GM12878 (cell line): ENCODE data around the gene NDUFA11. TPM values are rescaled to one million over a fixed set of nuclear protein-coding genes. Genes with fewer than 3 reads are reported as not detected.

ENCODE experiments used
- ATAC-seq: fragments of 200-7000 bp; cut with Tn5 transposase; 3 replicates; pipeline ENCODE4 v1.9.1; 2020; ENCODE audit warnings: mild to moderate bottlenecking, moderate library complexity
- BruUV-seq: library from RNA; stranded (reverse); fragments of 400-500 nt; replicated peaks from 2 replicates; lab custom pipeline; 2021; lab: Mats Ljungman, UMichigan
- CTCF ChIA-PET: fragments of 300-600 bp; sonication (Branson Sonifier 250); formaldehyde crosslinking; extraction: SDS; loops from one replicate; lab custom pipeline; 2021; ENCODE audit warnings: inconsistent platforms; lab: Yijun Ruan, JAX
- POLR2A ChIA-PET: fragments of 350-600 bp; formaldehyde crosslinking; extraction: SDS; loops from one replicate; lab custom pipeline; 2021; ENCODE audit warnings: inconsistent platforms; lab: Charles Lee
- RAD21 ChIA-PET: fragments of 300-600 bp; sonication (Branson Sonifier 250); formaldehyde crosslinking; loops from one replicate; lab custom pipeline; 2023; ENCODE audit warnings: antibody characterized with exemption; ENCODE audit not compliant: unreplicated experiment; lab: Charles Lee
- SMC1A ChIA-PET: fragments of 300-600 bp; sonication (Branson Sonifier 250); formaldehyde crosslinking; loops from one replicate; lab custom pipeline; 2023; ENCODE audit not compliant: unreplicated experiment, uncharacterized antibody; lab: Charles Lee
- DNase-seq: peaks from one replicate; pipeline ENCODE4 v3.0.0-alpha.2; 2011; ENCODE audit warnings: low read depth, low spot score
- FAIRE-seq: peaks from 3 replicates; lab custom pipeline; 2011; peaks lifted over from hg19 to GRCh38; lab: Jason Lieb, UNC
- H2AFZ ChIP-seq: 2 replicates; pipeline ENCODE4 v1.6.0; 2011; ENCODE audit warnings: low read depth, low read length, control low read depth; ENCODE audit not compliant: control insufficient read depth
- H3K27ac ChIP-seq: 2 replicates; pipeline ENCODE4 v1.5.1; 2011; ENCODE audit warnings: control low read depth; ENCODE audit not compliant: control insufficient read depth, insufficient read depth
- H3K27me3 ChIP-seq, 2 experiments: replicated peaks in 1 of 2; 2 replicates each; pipeline versions ENCODE4 v1.6.0 to v1.6.1; 2011; ENCODE audit warnings: low read length in 1 of 2; ENCODE audit not compliant: control insufficient read depth in 2 of 2, insufficient read depth in 2 of 2
- H3K36me3 ChIP-seq, 2 experiments: 2 replicates each; pipeline ENCODE4 v1.5.1; 2011; ENCODE audit warnings: low read length in 1 of 2; ENCODE audit not compliant: control insufficient read depth in 2 of 2, insufficient read depth in 2 of 2
- H3K4me1 ChIP-seq: 2 replicates; pipeline ENCODE4 v1.6.1; 2011; ENCODE audit warnings: mild to moderate bottlenecking, low read length, moderate library complexity, mixed read lengths; ENCODE audit not compliant: control insufficient read depth, insufficient read depth
- H3K4me2 ChIP-seq: 2 replicates; pipeline ENCODE4 v1.6.0; 2011; ENCODE audit warnings: control low read depth; ENCODE audit not compliant: control insufficient read depth, insufficient read depth
- H3K4me3 ChIP-seq: fragments of 200-600 bp; sonication (generic); 2 replicates; pipeline ENCODE4 v1.5.1; 2016
- H3K79me2 ChIP-seq: 2 replicates; pipeline ENCODE4 v1.6.0; 2011; ENCODE audit warnings: low read length; ENCODE audit not compliant: control insufficient read depth, insufficient read depth
- H3K9ac ChIP-seq: 2 replicates; pipeline ENCODE4 v1.8.0; 2011; ENCODE audit warnings: low read length, control low read depth, mixed read lengths; ENCODE audit not compliant: control insufficient read depth, insufficient read depth
- H3K9me3 ChIP-seq: replicated peaks from 3 replicates; pipeline ENCODE4 v1.5.1; 2011; ENCODE audit warnings: mild to moderate bottlenecking, low read length; ENCODE audit not compliant: control insufficient read depth, insufficient read depth
- H4K20me1 ChIP-seq: 2 replicates; pipeline ENCODE4 v1.6.0; 2011; ENCODE audit not compliant: control insufficient read depth, insufficient read depth
- BHLHE40 ChIP-seq, 2 experiments: fragments of 450-650 bp in 1 of 2; IDR thresholded peaks; 2 replicates each; pipeline ENCODE4 v1.6.1; 2011 to 2017; ENCODE audit warnings: low read depth in 2 of 2, borderline replicate concordance in 1 of 2, improper control_type of control experiment in 1 of 2, low read length in 1 of 2, mild to moderate bottlenecking in 1 of 2
- CBFB ChIP-seq: IDR thresholded peaks from 2 replicates; pipeline ENCODE4 v1.6.1; 2016; ENCODE audit warnings: antibody characterized with exemption, low read depth
- ETV6 ChIP-seq, 2 experiments: fragments of 450-650 bp in 1 of 2; IDR thresholded peaks in 1 of 2; conservative IDR thresholded peaks in 1 of 2; 2 replicates each; pipeline ENCODE4 v1.6.1; 2014; ENCODE audit warnings: antibody characterized with exemption in 1 of 2, borderline replicate concordance in 1 of 2, low read depth in 1 of 2, mild to moderate bottlenecking in 1 of 2, moderate library complexity in 1 of 2
- GABPA ChIP-seq: IDR thresholded peaks from 2 replicates; pipeline ENCODE4 v1.6.1; 2014; ENCODE audit warnings: antibody characterized with exemption, low read depth, mild to moderate bottlenecking, inconsistent platforms
- HCFC1 ChIP-seq: fragments of 150-350 bp; IDR thresholded peaks from 2 replicates; pipeline ENCODE4 v1.6.1; 2014; ENCODE audit warnings: low read length
- IKZF2 ChIP-seq, 2 experiments: fragments of 450-650 bp; IDR thresholded peaks; 2 replicates each; pipeline ENCODE4 v1.6.1; 2017; ENCODE audit warnings: mild to moderate bottlenecking in 2 of 2, moderate library complexity in 2 of 2
- IRF4 ChIP-seq: IDR thresholded peaks from 2 replicates; pipeline ENCODE4 v1.6.1; 2011; ENCODE audit warnings: low read depth, low read length
- JUNB ChIP-seq: IDR thresholded peaks from 2 replicates; pipeline ENCODE4 v1.6.1; 2016; ENCODE audit warnings: antibody characterized with exemption, mild to moderate bottlenecking
- LARP7 ChIP-seq: fragments of 450-650 bp; IDR thresholded peaks from 2 replicates; pipeline ENCODE4 v1.6.1; 2017; ENCODE audit warnings: mild to moderate bottlenecking
- MTA2 ChIP-seq: fragments of 450-650 bp; IDR thresholded peaks from 2 replicates; pipeline ENCODE4 v1.6.1; 2016; ENCODE audit warnings: low read depth, mild to moderate bottlenecking, moderate library complexity
- MYC ChIP-seq: IDR thresholded peaks from 2 replicates; pipeline ENCODE4 v1.6.1; 2011; ENCODE audit warnings: mild to moderate bottlenecking, low read length, moderate library complexity, inconsistent platforms; ENCODE audit not compliant: insufficient read depth, insufficient replicate concordance, insufficient read length, severe bottlenecking
- NFXL1 ChIP-seq: fragments of 450-650 bp; IDR thresholded peaks from 2 replicates; pipeline ENCODE4 v1.6.1; 2017; ENCODE audit warnings: antibody characterized with exemption, mild to moderate bottlenecking, borderline replicate concordance
- NFYB ChIP-seq: IDR thresholded peaks from 2 replicates; pipeline ENCODE4 v1.6.1; 2011; ENCODE audit warnings: low read depth, mild to moderate bottlenecking, low read length, improper control_type of control experiment, moderate library complexity; ENCODE audit not compliant: insufficient read depth
- NR2F1 ChIP-seq: fragments of 450-650 bp; conservative IDR thresholded peaks from 2 replicates; pipeline ENCODE4 v1.6.1; 2017; ENCODE audit warnings: mild to moderate bottlenecking
- SMAD5 ChIP-seq: IDR thresholded peaks from 2 replicates; pipeline ENCODE4 v1.6.1; 2016; ENCODE audit warnings: antibody characterized with exemption, low read depth
- SMC3 ChIP-seq: IDR thresholded peaks from 2 replicates; pipeline ENCODE4 v1.6.1; 2011; ENCODE audit warnings: low read length, improper control_type of control experiment, borderline replicate concordance
- SREBF1 ChIP-seq: IDR thresholded peaks from 2 replicates; pipeline ENCODE4 v1.6.1; 2012; ENCODE audit warnings: mild to moderate bottlenecking, low read length
- STAT3 ChIP-seq: IDR thresholded peaks from 2 replicates; pipeline ENCODE4 v1.6.1; 2011; ENCODE audit warnings: low read depth, low read length, improper control_type of control experiment
- TCF12 ChIP-seq: IDR thresholded peaks from 2 replicates; pipeline ENCODE4 v1.6.1; 2011; ENCODE audit warnings: low read depth, mild to moderate bottlenecking, low read length
- WGBS: methylation state at CpG from one replicate; pipeline ENCODE4 v1.1.6; 2016; ENCODE audit warnings: low lambda C conversion rate; ENCODE audit not compliant: insufficient replicate concordance, insufficient coverage; ENCODE audit errors: missing lambda C conversion rate; 5-methylcytosine and 5-hydroxymethylcytosine counted together
- in situ Hi-C: fragments of 300-500 bp; cut with MboI; formaldehyde crosslinking; loops from 9 replicates; pipeline ENCODE4 v1.14.3; 2018; ENCODE audit warnings: mixed read lengths
- intact Hi-C: fragments of 100-400 bp; cut with micrococcal nuclease; formaldehyde crosslinking; loops from one replicate; pipeline ENCODE4 v1.14.2; 2022; ENCODE audit not compliant: unreplicated experiment
- polyA plus RNA-seq, 11 experiments: library from polyadenylated mRNA; depleted of rRNA in 4 of 11; unstranded in 6 of 11; stranded (reverse) in 5 of 11; fragments of >200 nt; fragmentation: Nextera tagmentation in 4 of 11; fragmentation: Illumina TruSeq in 1 of 11; extraction: Ambion mirVana in 4 of 11; extraction: Trizol in 1 of 11; gene quantifications; 1 replicate in 1 of 11; 2 replicates in 10 of 11; pipeline versions ENCODE4 v1.2.1 to v1.2.3, GENCODE V29; 2011 to 2016; ENCODE audit warnings: inconsistent platforms in 2 of 11, missing spikeins in 2 of 11, low read depth in 1 of 11
- total RNA-seq, 4 experiments: library from RNA; depleted of rRNA in 3 of 4; stranded (reverse); fragments of >200 nt in 3 of 4; fragmentation: Illumina TruSeq in 1 of 4; extraction: Trizol in 1 of 4; gene quantifications; 2 replicates each; pipeline versions ENCODE4 v1.2.1 to v1.2.3, GENCODE V29; 2013 to 2021
- TF ChIP-seq, protein P1 (sequence below), 3 experiments: IDR thresholded peaks in 2 of 3; conservative IDR thresholded peaks in 1 of 3; 2 replicates each; pipeline ENCODE4 v1.5.1; 2011; ENCODE audit warnings: low read depth in 3 of 3, low read length in 3 of 3, mild to moderate bottlenecking in 3 of 3, control low read depth in 2 of 3, moderate library complexity in 2 of 3, inconsistent platforms in 1 of 3, mixed read lengths in 1 of 3; ENCODE audit not compliant: control insufficient read depth in 2 of 3, insufficient read depth in 1 of 3; ENCODE audit errors: extremely low read depth in 1 of 3

Gene NDUFA11
- total and polyA plus RNA-seq, 10 of the 15 experiments (the other 5 are each of a cell fraction or from before 2014, with no cell fraction given), result 108 to 600 (median 289) TPM

DNA sequence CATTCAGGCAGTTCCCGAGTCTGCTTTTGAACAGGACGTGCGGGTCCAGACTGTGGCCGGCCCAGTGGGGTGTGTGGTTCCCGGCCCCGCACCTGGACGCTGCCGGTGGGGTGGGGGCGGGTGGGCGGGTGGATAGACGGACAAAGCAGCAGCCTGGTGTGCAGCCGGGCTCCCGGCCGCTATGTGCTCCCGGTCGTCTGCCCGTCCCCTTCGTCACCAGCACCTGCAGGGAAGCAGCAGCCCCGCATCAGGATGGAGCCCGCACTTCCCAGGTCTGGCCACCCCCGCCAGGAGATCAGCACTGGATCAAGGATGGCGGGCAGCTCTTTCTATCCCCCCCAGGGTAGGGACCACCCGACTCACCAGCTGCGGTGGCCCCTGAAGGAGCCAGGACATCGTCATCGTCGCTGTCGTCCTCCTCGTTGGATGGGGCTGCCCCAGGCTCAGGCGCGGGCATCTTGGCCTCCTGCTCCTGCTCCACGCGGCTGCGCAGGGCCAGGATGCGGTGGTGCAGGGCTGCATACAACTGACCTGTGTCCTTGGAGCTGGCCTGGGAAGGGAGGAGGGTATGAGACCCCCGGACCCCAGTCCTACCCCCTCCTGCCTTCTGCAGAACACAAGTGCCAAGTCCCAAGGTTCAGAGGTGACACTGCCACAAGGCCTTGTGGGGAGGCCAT lies 14.0 kb upstream of the NDUFA11 start:
- no peaks in the 10 kb centered on the region for H4K20me1 ChIP-seq
- H3K4me3 ChIP-seq, result no peak overlapping the region
- no peaks in the 10 kb centered on the region for H3K27me3 ChIP-seq
- BruUV-seq, result no TSS peak
- no peaks in the 10 kb centered on the region for H3K9me3 ChIP-seq
- ChIA-PET POLR2A (no interaction called here), CTCF (no interaction called here), SMC1A (interaction anchor here (0.6 kb wide), 1 partner anchor 11 kb away, joined by 3 read pairs; no protein-coding TSS in a partner anchor), RAD21 (interaction anchor here (0.5 kb wide), 1 partner anchor 1556 kb away, joined by 3 read pairs; no protein-coding TSS in a partner anchor)
- H3K79me2 ChIP-seq, result no peaks in the 10 kb centered on the region
- in situ Hi-C loops (no loop called here), intact Hi-C loops (no loop called here)
- H3K36me3 ChIP-seq, result peaks cover 3 to 35% of the 10 kb centered on the region in 2 experiments; a peak in 3 of 4 replicates
- no peak overlapping the region for H2AFZ ChIP-seq
- FAIRE-seq (no peak), ATAC-seq (no peak), DNase-seq (no peak)
- H3K4me1 ChIP-seq, result no peaks in the 10 kb centered on the region
- TF ChIP-seq IRF4, result no peak
- no peak for TF ChIP-seq BHLHE40 (IDR thresholded peaks at IDR 0.05; ENCODE audit: borderline replicate concordance in 1 of 2, low read depth in 2 of 2, low read length in 1 of 2)
- TF ChIP-seq TCF12, result no peak
- no peak for TF ChIP-seq CBFB
- TF ChIP-seq GABPA, result no peak
- TF ChIP-seq MYC, result no peak
- no peak for TF ChIP-seq IKZF2 (IDR thresholded peaks at IDR 0.05)
- TF ChIP-seq NFXL1, result no peak
- TF ChIP-seq SMC3, result no peak
- no peak for TF ChIP-seq SMAD5
- no peak for TF ChIP-seq JUNB
- no peak for TF ChIP-seq HCFC1
- TF ChIP-seq SREBF1, result no peak
- no peak for TF ChIP-seq STAT3
- no peak for TF ChIP-seq NR2F1
- TF ChIP-seq NFYB, result no peak
- TF ChIP-seq, protein P1, sequence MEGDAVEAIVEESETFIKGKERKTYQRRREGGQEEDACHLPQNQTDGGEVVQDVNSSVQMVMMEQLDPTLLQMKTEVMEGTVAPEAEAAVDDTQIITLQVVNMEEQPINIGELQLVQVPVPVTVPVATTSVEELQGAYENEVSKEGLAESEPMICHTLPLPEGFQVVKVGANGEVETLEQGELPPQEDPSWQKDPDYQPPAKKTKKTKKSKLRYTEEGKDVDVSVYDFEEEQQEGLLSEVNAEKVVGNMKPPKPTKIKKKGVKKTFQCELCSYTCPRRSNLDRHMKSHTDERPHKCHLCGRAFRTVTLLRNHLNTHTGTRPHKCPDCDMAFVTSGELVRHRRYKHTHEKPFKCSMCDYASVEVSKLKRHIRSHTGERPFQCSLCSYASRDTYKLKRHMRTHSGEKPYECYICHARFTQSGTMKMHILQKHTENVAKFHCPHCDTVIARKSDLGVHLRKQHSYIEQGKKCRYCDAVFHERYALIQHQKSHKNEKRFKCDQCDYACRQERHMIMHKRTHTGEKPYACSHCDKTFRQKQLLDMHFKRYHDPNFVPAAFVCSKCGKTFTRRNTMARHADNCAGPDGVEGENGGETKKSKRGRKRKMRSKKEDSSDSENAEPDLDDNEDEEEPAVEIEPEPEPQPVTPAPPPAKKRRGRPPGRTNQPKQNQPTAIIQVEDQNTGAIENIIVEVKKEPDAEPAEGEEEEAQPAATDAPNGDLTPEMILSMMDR (IDR thresholded peaks at IDR 0.05 in 2 of 3, conservative IDR thresholded peaks at IDR 0.05 in 1 of 3; ENCODE audit: control insufficient read depth in 2 of 3, extremely low read depth in 1 of 3, insufficient read depth in 1 of 3, low read depth in 3 of 3, low read length in 3 of 3), result no peak
- no peak for TF ChIP-seq MTA2
- no peak for TF ChIP-seq ETV6 (conservative IDR thresholded peaks at IDR 0.05 in 1 of 2, IDR thresholded peaks at IDR 0.05 in 1 of 2; ENCODE audit: borderline replicate concordance in 1 of 2, low read depth in 1 of 2)
- TF ChIP-seq LARP7, result no peak
- H3K4me2 ChIP-seq, result no peak overlapping the region
- WGBS, result 98% methylated on average over 28 of the region's 36 CpGs
- no peak overlapping the region for H3K9ac ChIP-seq
- H3K27ac ChIP-seq, result no peak overlapping the region
